Ascending aorta (tissue), 2 donors: Measurements from ENCODE around the gene SDE2. TPM values are rescaled to one million over a fixed set of nuclear protein-coding genes. Genes with fewer than 3 reads are reported as not detected.

ENCODE experiments used
- DNase-seq, 2 donors: peaks; one replicate each; pipeline ENCODE4 v3.0.0-alpha.2; 2019; ENCODE audit warnings: low spot score in 2 of 2
- H3K27ac ChIP-seq, 2 donors: fragments of 200-600 bp; sonication (generic); one replicate each; pipeline ENCODE4 v1.5.1; 2016 to 2017; ENCODE audit warnings: mild to moderate bottlenecking in 1 of 2
- H3K27me3 ChIP-seq: fragments of 200-600 bp; sonication (generic); one replicate; pipeline ENCODE4 v1.5.1; 2017
- H3K36me3 ChIP-seq, 2 donors: fragments of 200-600 bp; sonication (generic); one replicate each; pipeline ENCODE4 v1.5.1; 2016
- H3K4me1 ChIP-seq, 2 donors: fragments of 200-600 bp; sonication (generic); one replicate each; pipeline ENCODE4 v1.5.1; 2016 to 2017; ENCODE audit warnings: mild to moderate bottlenecking in 1 of 2
- H3K4me3 ChIP-seq, 2 donors: fragments of 200-600 bp; sonication (generic); one replicate each; pipeline ENCODE4 v1.5.1; 2016 to 2017; ENCODE audit warnings: mild to moderate bottlenecking in 1 of 2
- H3K9me3 ChIP-seq, 2 donors: fragments of 200-600 bp; sonication (generic); one replicate each; pipeline ENCODE4 v1.5.1; 2016
- intact Hi-C: fragments of 100-400 bp; cut with DNase I; formaldehyde crosslinking; loops from one replicate; pipeline ENCODE4 v1.15.1; 2023
- total RNA-seq: library from RNA; depleted of rRNA; stranded (reverse); fragments of >200 nt; gene quantifications from one replicate; pipeline ENCODE4 v1.1.0, GENCODE V29; 2016
- TF ChIP-seq, protein P1 (sequence below), 3 experiments: fragments of 200-600 bp in 2 of 3; fragments of 450-650 bp in 1 of 3; sonication (generic) in 2 of 3; IDR thresholded peaks; one replicate each; pipeline ENCODE4 v1.5.1; 2016 to 2019; ENCODE audit warnings: antibody characterized with exemption in 3 of 3, mild to moderate bottlenecking in 1 of 3, moderate library complexity in 1 of 3

The SDE2 gene
- total RNA-seq, 1 donor from 2014 or later = 12.3 TPM

DNA sequence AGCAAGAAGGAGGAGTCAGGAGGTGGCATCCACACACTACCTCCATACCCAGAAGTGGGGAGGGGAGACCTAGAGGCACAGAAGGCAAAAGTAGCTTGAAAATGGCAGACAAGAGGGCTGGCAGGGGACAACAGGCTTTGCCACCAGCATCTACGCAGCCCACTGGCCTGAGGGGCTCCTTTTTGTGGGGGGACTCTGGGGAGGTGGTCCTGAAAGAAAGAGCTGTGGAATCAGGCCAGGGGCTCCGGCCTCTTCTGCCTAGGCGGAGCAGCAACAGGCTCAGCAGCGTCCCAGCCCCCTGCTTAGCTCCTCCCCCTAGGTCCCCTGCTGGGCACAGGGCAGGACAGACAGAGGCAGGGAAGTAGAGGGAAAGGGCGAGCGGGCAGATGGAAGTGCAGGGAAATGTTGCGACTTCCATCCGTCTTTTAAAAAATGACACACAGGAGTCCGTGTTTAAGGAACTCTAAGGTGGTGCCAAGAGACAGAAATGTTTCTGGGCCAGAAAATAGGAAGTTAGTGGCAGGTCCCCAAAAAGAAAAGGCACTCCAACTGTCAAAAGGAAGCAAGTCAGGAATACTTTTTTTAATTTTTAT, 48.1 kb downstream of the SDE2 start:
- peak overlapping the region in 1 of 2 donors; percentile 43 for H3K4me3 ChIP-seq
- no peak for DNase-seq
- no peaks in the 10 kb centered on the region for H3K36me3 ChIP-seq
- TF ChIP-seq, protein P1, sequence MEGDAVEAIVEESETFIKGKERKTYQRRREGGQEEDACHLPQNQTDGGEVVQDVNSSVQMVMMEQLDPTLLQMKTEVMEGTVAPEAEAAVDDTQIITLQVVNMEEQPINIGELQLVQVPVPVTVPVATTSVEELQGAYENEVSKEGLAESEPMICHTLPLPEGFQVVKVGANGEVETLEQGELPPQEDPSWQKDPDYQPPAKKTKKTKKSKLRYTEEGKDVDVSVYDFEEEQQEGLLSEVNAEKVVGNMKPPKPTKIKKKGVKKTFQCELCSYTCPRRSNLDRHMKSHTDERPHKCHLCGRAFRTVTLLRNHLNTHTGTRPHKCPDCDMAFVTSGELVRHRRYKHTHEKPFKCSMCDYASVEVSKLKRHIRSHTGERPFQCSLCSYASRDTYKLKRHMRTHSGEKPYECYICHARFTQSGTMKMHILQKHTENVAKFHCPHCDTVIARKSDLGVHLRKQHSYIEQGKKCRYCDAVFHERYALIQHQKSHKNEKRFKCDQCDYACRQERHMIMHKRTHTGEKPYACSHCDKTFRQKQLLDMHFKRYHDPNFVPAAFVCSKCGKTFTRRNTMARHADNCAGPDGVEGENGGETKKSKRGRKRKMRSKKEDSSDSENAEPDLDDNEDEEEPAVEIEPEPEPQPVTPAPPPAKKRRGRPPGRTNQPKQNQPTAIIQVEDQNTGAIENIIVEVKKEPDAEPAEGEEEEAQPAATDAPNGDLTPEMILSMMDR (IDR thresholded peaks at IDR 0.05) = no peak
- H3K27me3 ChIP-seq = no peaks in the 10 kb centered on the region
- no peak overlapping the region for H3K27ac ChIP-seq
- intact Hi-C loops = no loop called here
- no peaks in the 10 kb centered on the region for H3K9me3 ChIP-seq
- H3K4me1 ChIP-seq = no peaks in the 10 kb centered on the region

DNA sequence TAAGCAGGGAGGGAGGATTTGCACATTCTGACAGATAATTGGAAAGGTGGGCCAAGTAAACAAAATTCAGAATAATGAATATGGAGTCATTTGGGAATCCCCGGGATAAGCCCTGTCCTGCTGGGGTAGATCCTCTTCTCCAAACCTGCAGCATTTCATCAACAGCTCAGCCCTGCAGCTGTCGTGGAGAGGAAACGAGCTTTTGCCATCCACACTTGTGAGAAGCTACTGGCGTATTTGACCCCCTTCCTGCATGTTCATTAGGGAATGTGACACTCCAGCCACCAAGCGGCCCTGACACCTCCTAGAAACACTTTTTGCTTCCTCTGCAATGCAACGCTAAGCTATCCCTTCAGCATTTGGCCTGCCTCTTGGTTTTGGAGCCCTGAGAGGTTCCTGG, 50.1 kb downstream of the SDE2 start:
- TF ChIP-seq, protein P1 (IDR thresholded peaks at IDR 0.05) = no peak
- Histone ChIP-seq H3K4me1 (no peaks in the 10 kb centered on the region), H3K9me3 (no peaks in the 10 kb centered on the region), H3K4me3 (no peak overlapping the region), H3K27me3 (no peaks in the 10 kb centered on the region), H3K36me3 (no peaks in the 10 kb centered on the region), H3K27ac (no peak overlapping the region)
- DNase-seq = no peak
- intact Hi-C loops = no loop called here

DNA sequence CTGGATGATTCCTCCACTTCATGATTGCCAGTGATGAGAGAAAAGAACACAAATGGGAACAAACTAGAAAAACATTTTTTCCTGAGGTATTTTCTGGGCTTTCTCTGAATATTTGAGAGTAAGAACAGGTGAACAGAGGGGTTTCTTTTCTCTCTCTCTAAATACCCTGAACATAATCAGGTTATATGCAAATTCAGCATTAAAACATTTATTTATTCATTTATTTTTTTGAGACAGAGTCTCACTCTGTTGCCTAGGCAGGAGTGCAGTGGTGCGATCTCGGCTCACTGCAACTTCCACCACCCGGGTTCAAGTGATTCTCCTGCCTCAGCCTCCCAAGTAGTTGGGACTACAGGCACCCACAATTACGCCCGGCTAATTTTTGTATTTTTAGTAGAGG, 52.3 kb downstream of the SDE2 start:
- Histone ChIP-seq H3K27me3 (no peaks in the 10 kb centered on the region), H3K4me1 (peaks cover 0 to under 1% of the 10 kb centered on the region in 2 donors), H3K4me3 (no peak overlapping the region), H3K27ac (no peak overlapping the region), H3K9me3 (no peaks in the 10 kb centered on the region), H3K36me3 (no peaks in the 10 kb centered on the region)
- DNase-seq = no peak
- TF ChIP-seq, protein P1 (IDR thresholded peaks at IDR 0.05) = no peak
- intact Hi-C loops = no loop called here

DNA sequence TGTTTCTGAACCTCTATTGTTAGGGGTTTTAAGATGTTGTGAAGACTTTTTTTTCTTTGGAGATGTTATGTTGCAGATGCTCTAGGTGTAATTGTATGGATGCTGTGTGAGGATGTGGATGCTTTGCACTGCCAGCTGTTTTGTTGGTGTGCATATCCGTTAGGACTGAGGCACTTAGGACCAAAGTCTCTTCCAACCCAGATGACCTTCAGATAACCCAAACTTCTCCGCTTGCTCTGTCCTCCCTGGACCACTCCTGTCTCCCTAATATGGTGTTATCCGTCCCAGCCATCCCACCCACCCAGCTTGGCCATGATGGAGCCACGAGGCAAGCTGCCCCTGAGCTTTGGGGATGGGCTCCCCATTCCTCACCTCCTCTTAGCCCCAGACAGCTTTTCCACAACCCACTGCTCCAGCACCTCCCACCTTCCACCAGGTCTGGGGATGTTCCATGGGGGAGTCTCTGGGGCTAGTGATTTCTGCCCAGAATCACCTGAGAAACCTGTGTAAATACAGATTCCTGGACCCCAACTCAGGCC, 53.0 kb downstream of the SDE2 start:
- Histone ChIP-seq H3K9me3 (no peaks in the 10 kb centered on the region), H3K27ac (no peak overlapping the region), H3K4me1 (peaks cover 1 to 7% of the 10 kb centered on the region in 2 donors), H3K36me3 (no peaks in the 10 kb centered on the region), H3K4me3 (no peak overlapping the region), H3K27me3 (no peaks in the 10 kb centered on the region)
- DNase-seq = no peak
- intact Hi-C loops = no loop called here
- TF ChIP-seq, protein P1 (IDR thresholded peaks at IDR 0.05) = no peak

DNA sequence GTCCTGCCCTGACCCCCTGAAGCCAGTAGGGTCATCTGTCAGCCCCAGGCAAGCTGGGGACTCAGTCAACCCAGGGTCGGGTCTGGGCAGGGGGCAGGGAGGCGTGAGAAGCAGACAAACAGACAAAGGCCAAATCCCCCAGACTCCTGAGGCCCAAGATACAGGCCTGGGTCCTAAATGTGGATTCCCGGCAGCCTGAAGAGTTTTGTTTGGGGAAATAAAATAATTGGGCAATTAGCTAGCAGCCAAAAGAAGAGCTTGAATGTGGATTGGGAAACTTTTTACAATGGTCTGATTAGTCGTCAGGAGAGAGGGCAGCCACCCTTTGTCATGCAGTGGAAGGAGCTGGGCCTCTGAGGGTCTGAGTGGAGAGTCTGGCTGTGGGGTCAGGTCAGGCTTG, 53.6 kb downstream of the SDE2 start:
- intact Hi-C loops = no loop called here
- TF ChIP-seq, protein P1 (IDR thresholded peaks at IDR 0.05) = no peak
- no peaks in the 10 kb centered on the region for H3K27me3 ChIP-seq
- no peak overlapping the region for H3K4me3 ChIP-seq
- DNase-seq = no peak
- no peak overlapping the region for H3K27ac ChIP-seq
- H3K9me3 ChIP-seq = no peaks in the 10 kb centered on the region
- H3K36me3 ChIP-seq = no peaks in the 10 kb centered on the region
- peaks cover 7 to 13% of the 10 kb centered on the region in 2 donors for H3K4me1 ChIP-seq
